ENCODE data around the gene TRABD2A.

DNA sequence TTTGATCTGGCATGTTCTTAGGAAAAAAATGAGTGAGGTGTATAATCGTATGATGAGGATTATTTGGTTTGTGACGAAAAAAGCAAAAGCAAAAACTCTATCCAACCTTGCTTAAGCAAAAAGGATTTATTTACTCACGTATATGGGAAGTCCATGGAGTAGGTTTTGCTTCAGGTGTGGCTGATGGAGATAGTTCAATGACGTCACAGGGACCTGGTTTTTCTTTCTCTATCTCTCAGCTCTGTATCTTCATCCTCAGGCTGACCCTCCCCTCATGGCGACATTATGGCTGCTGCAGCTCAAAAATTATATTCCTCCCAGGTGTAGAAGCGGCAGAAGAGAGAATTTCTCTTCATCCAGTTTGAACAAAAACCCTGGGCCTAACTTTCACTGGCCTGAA, 33.5 kb upstream of the TRABD2A start:
- TF ChIP-seq, protein P1, sequence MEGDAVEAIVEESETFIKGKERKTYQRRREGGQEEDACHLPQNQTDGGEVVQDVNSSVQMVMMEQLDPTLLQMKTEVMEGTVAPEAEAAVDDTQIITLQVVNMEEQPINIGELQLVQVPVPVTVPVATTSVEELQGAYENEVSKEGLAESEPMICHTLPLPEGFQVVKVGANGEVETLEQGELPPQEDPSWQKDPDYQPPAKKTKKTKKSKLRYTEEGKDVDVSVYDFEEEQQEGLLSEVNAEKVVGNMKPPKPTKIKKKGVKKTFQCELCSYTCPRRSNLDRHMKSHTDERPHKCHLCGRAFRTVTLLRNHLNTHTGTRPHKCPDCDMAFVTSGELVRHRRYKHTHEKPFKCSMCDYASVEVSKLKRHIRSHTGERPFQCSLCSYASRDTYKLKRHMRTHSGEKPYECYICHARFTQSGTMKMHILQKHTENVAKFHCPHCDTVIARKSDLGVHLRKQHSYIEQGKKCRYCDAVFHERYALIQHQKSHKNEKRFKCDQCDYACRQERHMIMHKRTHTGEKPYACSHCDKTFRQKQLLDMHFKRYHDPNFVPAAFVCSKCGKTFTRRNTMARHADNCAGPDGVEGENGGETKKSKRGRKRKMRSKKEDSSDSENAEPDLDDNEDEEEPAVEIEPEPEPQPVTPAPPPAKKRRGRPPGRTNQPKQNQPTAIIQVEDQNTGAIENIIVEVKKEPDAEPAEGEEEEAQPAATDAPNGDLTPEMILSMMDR (IDR thresholded peaks at IDR 0.05), result no peak
- no peak for TF ChIP-seq POLR2AphosphoS5 (IDR thresholded peaks at IDR 0.05)
- TF ChIP-seq EP300 (IDR thresholded peaks at IDR 0.05), result no peak

All from sigmoid colon (tissue), 4 donors.